GM19438 (cell line): Measurements from ENCODE around the gene ACOT12.
"Not testable (repeated sequence)": the region's sequence is repeated elsewhere in the genome, so short reads cannot be mapped to it uniquely, and the experiment has no call there.

Source experiments
- ATAC-seq: cut with Tn5 transposase; IDR thresholded peaks from one replicate; pipeline ENCODE4 v1.9.1; 2021; ENCODE audit warnings: low read depth; ENCODE audit not compliant: unreplicated experiment

The ACOT12 gene

GRCh38 chr5:81393783-81394718 is at the start of gene ACOT12:
Gene ACOT12 (minus strand): TSS chr5:81394134. CDS start chr5:81394114, 20 bp downstream.
- ATAC-seq, result no peak

DNA sequence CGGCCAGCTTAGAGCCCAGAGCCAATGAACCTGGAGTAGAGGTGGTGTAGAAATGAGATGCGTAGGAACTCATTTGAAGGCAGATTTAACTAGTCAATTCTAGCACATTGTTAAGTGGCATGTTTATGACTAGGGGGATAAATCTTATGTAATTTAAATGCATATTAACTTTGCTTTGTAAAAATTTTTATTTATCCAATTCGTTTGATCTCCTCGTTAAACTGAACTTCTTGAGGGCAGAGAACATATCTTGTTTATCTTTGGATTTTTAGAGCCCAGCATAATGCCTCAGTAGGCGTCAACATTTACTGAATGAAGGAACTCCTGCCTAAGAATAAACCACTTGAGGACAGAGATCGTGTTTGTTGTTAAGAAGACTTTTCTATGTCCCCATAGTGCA is 41.1 kb upstream of the ACOT12 start:
- ATAC-seq, result no peak

- ATAC-seq, result no peak
Measured at GRCh38 chr5:81429985-81430384, 36.1 kb upstream of the ACOT12 start.

- no peak for ATAC-seq
Measured at GRCh38 chr5:81429363-81429762, 35.4 kb upstream of the ACOT12 start.

GRCh38 chr5:81428861-81429260 is 34.9 kb upstream of the ACOT12 start:
- ATAC-seq, result no peak

- ATAC-seq, result no peak
Measured at GRCh38 chr5:81428446-81428845, 34.5 kb upstream of the ACOT12 start.

DNA sequence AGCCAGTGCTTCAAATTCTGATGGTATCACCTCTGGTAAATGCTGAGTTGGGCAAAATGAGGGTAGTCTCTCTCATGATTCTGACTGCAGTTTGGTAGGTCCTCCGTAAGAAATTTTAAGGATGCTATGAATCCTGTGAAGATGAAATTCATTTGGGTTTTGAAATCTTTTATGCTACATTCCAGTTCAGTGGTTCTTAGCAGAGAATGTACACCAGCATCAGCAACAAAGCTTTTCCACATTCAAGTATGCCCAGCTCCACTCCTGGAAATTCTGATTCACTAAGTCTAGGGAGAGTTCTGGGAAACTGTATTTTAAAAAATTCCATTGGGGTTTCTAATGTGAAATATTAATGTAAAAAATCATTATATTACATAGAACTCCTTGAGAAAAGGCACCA is 33.6 kb upstream of the ACOT12 start:
- ATAC-seq, result no peak

DNA sequence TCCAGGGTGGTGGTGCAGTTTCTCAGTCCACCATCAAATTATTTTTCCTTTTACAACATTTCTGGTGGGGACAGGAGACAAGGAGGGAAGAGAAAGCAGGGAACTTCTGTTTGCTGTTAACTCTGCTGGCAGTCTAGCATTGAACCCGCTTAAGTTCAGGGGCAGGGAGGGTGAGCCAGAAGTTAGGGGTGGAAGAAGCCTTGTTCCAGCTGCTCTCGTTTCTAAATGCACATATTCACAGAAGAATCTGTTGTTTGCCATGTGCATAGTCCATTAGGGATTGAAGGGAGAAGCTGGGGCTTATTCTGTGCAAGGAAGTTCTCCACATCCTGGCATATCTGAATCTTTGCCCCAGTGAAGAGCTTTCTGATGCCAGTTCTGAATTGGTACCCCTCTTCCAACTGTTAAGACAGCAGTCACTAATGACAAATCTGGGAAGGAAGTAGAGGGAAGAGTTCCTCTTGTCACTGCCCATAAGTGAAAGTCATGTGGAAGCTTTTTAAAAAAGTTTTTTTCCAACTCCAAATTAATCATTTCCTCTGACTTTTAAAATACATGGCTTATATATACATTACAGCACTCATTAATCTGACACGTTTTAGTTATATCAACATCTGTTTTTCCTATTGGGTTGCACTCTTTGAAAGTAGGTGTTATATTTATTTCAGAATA is 32.6 kb upstream of the ACOT12 start:
- ATAC-seq, result no peak

GRCh38 chr5:81425569-81425968 is 31.6 kb upstream of the ACOT12 start:
- no peak for ATAC-seq

GRCh38 chr5:81424728-81425127 is 30.8 kb upstream of the ACOT12 start:
- no peak for ATAC-seq

- no peak for ATAC-seq
Measured at GRCh38 chr5:81422671-81423070, 28.7 kb upstream of the ACOT12 start.

DNA sequence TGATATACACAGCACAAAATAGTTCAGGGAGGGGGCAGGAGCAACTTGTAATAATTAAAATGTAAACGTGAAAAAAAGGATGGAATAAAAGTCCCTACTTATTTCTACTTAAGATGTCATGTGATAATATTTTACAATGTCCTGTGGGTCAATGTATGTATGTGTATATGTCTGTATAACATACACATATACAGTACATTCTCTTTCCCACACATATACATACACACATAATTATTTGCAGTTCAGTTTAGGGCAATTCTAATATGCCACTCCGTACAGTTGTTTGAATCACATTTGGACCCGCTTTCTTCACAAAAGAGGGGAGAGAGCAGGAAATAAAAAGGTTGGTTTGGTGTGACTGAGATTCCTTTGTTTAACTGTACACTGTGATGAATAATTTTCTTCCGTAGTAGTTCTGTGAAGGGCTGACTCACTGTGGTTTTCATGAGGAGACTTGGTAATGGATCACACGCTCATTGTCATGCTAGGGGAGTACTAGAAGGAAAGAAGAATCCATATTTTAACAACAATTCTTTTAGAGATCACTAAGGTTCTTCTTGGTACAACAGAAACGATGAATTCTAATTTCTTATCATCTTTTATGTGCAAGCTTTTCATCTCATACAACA is 26.2 kb upstream of the ACOT12 start:
- no peak for ATAC-seq

- ATAC-seq, result no peak
Measured at GRCh38 chr5:81418606-81419005, 24.7 kb upstream of the ACOT12 start.

GRCh38 chr5:81417052-81417451 is 23.1 kb upstream of the ACOT12 start:
- no peak for ATAC-seq

DNA sequence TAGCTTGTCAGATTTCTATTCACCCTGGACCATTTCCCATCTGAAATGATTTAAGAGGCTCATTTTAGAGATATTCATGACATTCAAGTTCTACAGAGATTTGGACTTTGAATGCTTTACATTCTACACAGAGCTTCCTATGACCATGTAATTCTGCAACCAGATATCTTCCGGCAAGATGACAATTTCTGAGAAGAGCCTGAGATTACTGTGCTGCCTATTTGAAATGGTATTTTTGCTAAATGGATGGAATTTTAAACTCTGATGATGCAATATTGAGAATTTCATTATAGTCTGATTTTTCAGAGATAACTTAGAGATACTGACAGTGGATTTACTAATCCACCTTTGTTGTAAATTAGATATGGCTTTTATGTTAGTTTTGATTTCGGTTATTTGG is 16.0 kb upstream of the ACOT12 start:
- ATAC-seq, result no peak

DNA sequence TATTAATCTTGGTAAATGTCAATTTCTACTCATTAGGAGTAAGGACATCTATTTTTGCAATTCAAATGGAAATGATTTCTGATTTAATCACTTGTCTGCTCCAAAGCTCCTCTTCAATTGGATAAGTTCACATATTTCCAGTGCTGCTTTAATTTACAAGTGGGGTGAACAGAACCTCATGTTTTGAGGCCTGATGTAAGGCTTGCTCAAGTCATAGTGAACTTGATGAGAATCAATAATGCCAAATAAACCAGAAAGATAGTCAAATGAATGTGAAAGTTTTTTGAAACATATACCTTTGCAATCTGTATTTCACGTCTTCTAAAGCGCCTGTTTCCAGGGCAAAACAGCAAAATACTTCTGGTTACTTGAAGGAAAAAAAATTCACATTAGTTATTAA is 15.4 kb upstream of the ACOT12 start:
- ATAC-seq, result no peak

DNA sequence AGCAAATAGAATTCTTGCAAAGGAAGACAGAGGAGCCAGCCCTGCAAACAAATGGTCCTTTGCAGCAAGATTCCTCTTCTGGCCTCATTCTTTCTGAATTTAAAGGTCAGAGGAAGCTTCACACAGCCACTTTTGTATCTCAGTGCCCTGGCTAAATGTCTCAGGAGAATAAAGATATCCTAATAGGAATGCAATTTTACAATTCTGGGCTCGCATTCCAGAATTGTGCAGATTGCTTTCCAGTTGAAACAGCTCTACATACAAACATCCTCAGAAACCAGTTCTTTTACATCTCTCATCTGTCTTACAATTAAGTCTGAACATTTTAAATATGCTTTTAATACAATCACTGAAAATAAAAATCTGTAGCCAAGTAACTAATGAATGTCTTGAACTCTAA is 14.6 kb upstream of the ACOT12 start:
- no peak for ATAC-seq

DNA sequence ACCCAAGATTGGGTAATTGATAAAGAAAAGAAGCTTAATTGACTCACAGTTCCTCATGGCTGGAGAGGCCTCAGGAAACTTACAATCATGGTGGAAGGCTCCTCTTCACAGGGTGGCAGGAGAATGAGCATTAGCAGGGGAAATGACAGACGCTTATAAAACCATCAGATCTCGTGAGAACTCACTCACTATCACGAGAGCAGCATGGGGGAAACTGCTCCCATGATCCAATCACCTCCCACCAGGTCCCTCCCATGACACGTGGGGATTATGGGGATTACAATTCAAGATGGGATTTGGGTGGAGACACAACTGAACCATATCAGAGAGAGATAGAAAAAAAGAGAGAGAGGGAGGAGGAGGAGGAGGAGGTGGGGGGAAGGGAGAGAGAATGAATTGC is 13.9 kb upstream of the ACOT12 start:
- not testable (repeated sequence) for ATAC-seq

- no peak for ATAC-seq
Measured at GRCh38 chr5:81405126-81405891, 11.4 kb upstream of the ACOT12 start.

DNA sequence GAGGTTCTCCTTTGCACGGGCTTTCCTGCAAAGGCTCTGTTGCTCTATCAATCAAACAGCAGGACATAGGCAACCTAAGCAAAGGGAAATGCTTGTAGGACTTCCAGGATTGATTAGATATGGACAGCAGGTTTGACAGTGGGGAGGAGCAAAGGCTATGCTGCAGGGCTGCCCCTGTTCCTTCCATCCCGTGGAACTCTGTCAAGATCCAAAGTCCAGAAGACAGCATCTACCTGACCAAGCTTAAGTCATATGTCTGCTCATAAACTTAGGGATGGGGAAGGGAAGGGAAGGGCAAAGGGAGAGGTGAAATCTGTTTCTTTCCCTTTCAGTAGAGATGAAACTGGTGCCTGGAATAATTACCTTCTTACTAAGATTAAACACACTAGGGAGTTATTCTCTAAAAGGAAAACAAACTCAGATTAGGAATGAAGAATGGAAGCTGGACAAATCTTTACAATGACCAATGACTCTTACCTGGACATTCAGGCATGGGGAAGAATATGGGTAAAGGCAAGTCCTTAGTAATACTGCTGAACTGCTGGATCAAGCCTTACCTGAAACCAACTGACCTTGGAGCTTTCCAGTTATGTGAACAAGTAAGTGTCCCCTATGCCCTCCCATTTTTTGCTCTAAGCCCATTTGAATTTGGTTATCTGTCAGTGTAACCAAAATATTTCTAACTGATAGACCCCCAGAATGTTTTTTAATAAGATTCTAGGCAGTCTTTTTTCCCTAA is 8.4 kb upstream of the ACOT12 start:
- ATAC-seq, result no peak
